GM23248 (cell line): ENCODE results near the gene INPP5A.

Source experiments
- EZH2 ChIP-seq: fragments of 200-600 bp; sonication (generic); IDR thresholded peaks from 2 replicates; pipeline ENCODE4 v1.6.1; 2018; ENCODE audit warnings: antibody characterized with exemption, mild to moderate bottlenecking; ENCODE audit not compliant: insufficient read depth, poor library complexity, severe bottlenecking
- EZH2phosphoT487 ChIP-seq: fragments of 200-600 bp; sonication (generic); IDR thresholded peaks from 2 replicates; pipeline ENCODE4 v1.6.1; 2018; ENCODE audit warnings: antibody characterized with exemption, moderate library complexity, mild to moderate bottlenecking, low read depth; ENCODE audit not compliant: insufficient read depth

GRCh38 chr10:132590094-132590751 is 52.6 kb downstream of the INPP5A start:
- TF ChIP-seq EZH2phosphoT487 (no peak), EZH2 (no peak)
